B cell (primary cell): ENCODE results near the gene KRTAP10-8. TPM values are rescaled to one million over a fixed set of nuclear protein-coding genes. Genes with fewer than 3 reads are reported as not detected.

Experiments used
- ATAC-seq: fragments of 200-7000 bp; cut with Tn5 transposase; one replicate; pipeline ENCODE4 v1.10.0; 2021; ENCODE audit warnings: low read depth, mild to moderate bottlenecking, moderate number of reproducible peaks, moderate library complexity
- CTCF ChIA-PET: fragments of 350-600 bp; sonication (Branson Sonifier 250); formaldehyde crosslinking; loops from one replicate; lab custom pipeline; 2021; ENCODE audit warnings: antibody characterized with exemption, inconsistent platforms; lab: Charles Lee
- POLR2A ChIA-PET: fragments of 350-600 bp; sonication (Branson Sonifier 250); formaldehyde crosslinking; loops from one replicate; lab custom pipeline; 2021; ENCODE audit warnings: antibody characterized with exemption; lab: Charles Lee
- DNase-seq: peaks from one replicate; pipeline ENCODE4 v3.0.0; 2013
- H2AFZ ChIP-seq: 2 replicates; pipeline ENCODE4 v1.6.1; 2012; ENCODE audit warnings: mild to moderate bottlenecking, low read depth, low read length; ENCODE audit not compliant: insufficient read depth, poor library complexity, severe bottlenecking
- H3K27ac ChIP-seq, 2 donors: 1 replicate in 1 of 2; 2 replicates in 1 of 2; pipeline ENCODE4 v1.5.1; 2012 to 2013; ENCODE audit warnings: low read length in 2 of 2, mild to moderate bottlenecking in 2 of 2, moderate library complexity in 1 of 2
- H3K27me3 ChIP-seq, 4 experiments: fragments of 200-600 bp in 1 of 4; sonication (generic) in 1 of 4; replicated peaks in 1 of 4; 1 replicate in 2 of 4; 2 replicates in 2 of 4; pipeline versions ENCODE4 v1.6.1 to v1.7.0; 2013 to 2016; ENCODE audit warnings: low read length in 3 of 4, mild to moderate bottlenecking in 2 of 4, mixed read lengths in 1 of 4, moderate library complexity in 1 of 4; ENCODE audit not compliant: insufficient read depth in 4 of 4, control insufficient read depth in 3 of 4; ENCODE audit errors: control extremely low read depth in 1 of 4
- H3K36me3 ChIP-seq, 2 experiments: replicated peaks in 1 of 2; 1 replicate in 1 of 2; 2 replicates in 1 of 2; pipeline versions ENCODE4 v1.6.1 to v1.7.1; 2013; ENCODE audit warnings: low read length in 1 of 2; ENCODE audit not compliant: insufficient read depth in 2 of 2, control insufficient read depth in 1 of 2; ENCODE audit errors: control extremely low read depth in 1 of 2, extremely low read depth in 1 of 2
- H3K4me1 ChIP-seq, 2 donors: fragments of 200-600 bp in 1 of 2; sonication (generic) in 1 of 2; 1 replicate in 1 of 2; 2 replicates in 1 of 2; pipeline versions ENCODE4 v1.5.1 to v1.6.1; 2013 to 2017; ENCODE audit warnings: low read length in 2 of 2; ENCODE audit not compliant: control insufficient read depth in 2 of 2, insufficient read depth in 2 of 2
- H3K4me2 ChIP-seq: replicated peaks from 2 replicates; pipeline ENCODE3; 2012; ENCODE audit warnings: mild to moderate bottlenecking, low read depth, low read length; ENCODE audit not compliant: poor library complexity, severe bottlenecking
- H3K4me3 ChIP-seq, 5 experiments: fragments of 200-600 bp in 1 of 5; sonication (generic) in 1 of 5; 1 replicate in 3 of 5; 2 replicates in 2 of 5; pipeline versions ENCODE4 v1.5.1 to v1.7.0; 2011 to 2016; ENCODE audit warnings: low read length in 4 of 5, mild to moderate bottlenecking in 4 of 5, low read depth in 2 of 5, control low read depth in 1 of 5, moderate library complexity in 1 of 5; ENCODE audit not compliant: insufficient read depth in 1 of 5; ENCODE audit errors: control extremely low read depth in 1 of 5, extremely low read depth in 1 of 5
- H3K79me2 ChIP-seq: fragments of 200-600 bp; sonication (generic); one replicate; pipeline ENCODE4 v1.6.0; 2016; ENCODE audit warnings: low read length; ENCODE audit not compliant: control insufficient read depth, insufficient read depth
- H3K9ac ChIP-seq: fragments of 200-600 bp; sonication (generic); 2 replicates; pipeline ENCODE4 v1.6.1; 2017; ENCODE audit warnings: mild to moderate bottlenecking, low read length, moderate library complexity
- H3K9me3 ChIP-seq, 3 donors: one replicate each; pipeline versions ENCODE4 v1.6.1 to v1.7.1; 2013; ENCODE audit warnings: low read length in 2 of 3; ENCODE audit not compliant: control insufficient read depth in 2 of 3, insufficient read depth in 1 of 3; ENCODE audit errors: control extremely low read depth in 1 of 3
- H4K20me1 ChIP-seq: 2 replicates; pipeline ENCODE4 v1.6.0; 2012; ENCODE audit warnings: mild to moderate bottlenecking, low read length; ENCODE audit not compliant: insufficient read depth, control insufficient read depth, poor library complexity, severe bottlenecking
- H3K27ac Mint-ChIP-seq: one replicate; pipeline ENCODE4 v1.8.0; 2021; ENCODE audit warnings: mixed read lengths
- H3K27me3 Mint-ChIP-seq: one replicate; pipeline ENCODE4 v1.8.0; 2021; ENCODE audit warnings: mixed read lengths
- H3K4me1 Mint-ChIP-seq: one replicate; pipeline ENCODE4 v1.8.0; 2021; ENCODE audit warnings: mixed read lengths
- H3K4me3 Mint-ChIP-seq: one replicate; pipeline ENCODE4 v1.8.0; 2021; ENCODE audit warnings: mixed read lengths
- H3K9me3 Mint-ChIP-seq: one replicate; pipeline ENCODE4 v1.8.0; 2022; ENCODE audit warnings: mixed read lengths; ENCODE audit not compliant: insufficient read depth
- EZH2 ChIP-seq: IDR thresholded peaks from 2 replicates; pipeline ENCODE4 v1.6.1; 2012; ENCODE audit warnings: borderline replicate concordance, low read depth, mild to moderate bottlenecking, moderate library complexity, low read length; ENCODE audit not compliant: insufficient read depth, poor library complexity, severe bottlenecking
- WGBS: methylation state at CpG from one replicate; pipeline ENCODE4 v1.1.5; 2013; ENCODE audit warnings: missing lambda C conversion rate; ENCODE audit not compliant: insufficient coverage; 5-methylcytosine and 5-hydroxymethylcytosine counted together
- intact Hi-C: fragments of 100-400 bp; cut with micrococcal nuclease; formaldehyde crosslinking; loops from one replicate; pipeline ENCODE4 v1.10.0; 2022
- polyA plus RNA-seq: library from polyadenylated mRNA; depleted of rRNA; stranded (reverse); fragments of >200 nt; gene quantifications from 2 replicates; pipeline ENCODE4 v1.2.3, GENCODE V29; 2012
- total RNA-seq, 2 donors: library from RNA; stranded (reverse); fragments of 120-200 nt in 1 of 2; gene quantifications; 1 replicate in 1 of 2; 2 replicates in 1 of 2; pipeline versions ENCODE4 v1.2.3 to v1.2.4, GENCODE V29; 2013 to 2022
- TF ChIP-seq, protein P1 (sequence below): fragments of 200-600 bp; IDR thresholded peaks from one replicate; pipeline ENCODE4 v1.8.0; 2022; ENCODE audit warnings: antibody characterized with exemption, mild to moderate bottlenecking

KRTAP10-8 gene
- total and polyA plus RNA-seq, 2 donors (not counting 1 experiment from before 2014, with no cell fraction given): not detected

DNA sequence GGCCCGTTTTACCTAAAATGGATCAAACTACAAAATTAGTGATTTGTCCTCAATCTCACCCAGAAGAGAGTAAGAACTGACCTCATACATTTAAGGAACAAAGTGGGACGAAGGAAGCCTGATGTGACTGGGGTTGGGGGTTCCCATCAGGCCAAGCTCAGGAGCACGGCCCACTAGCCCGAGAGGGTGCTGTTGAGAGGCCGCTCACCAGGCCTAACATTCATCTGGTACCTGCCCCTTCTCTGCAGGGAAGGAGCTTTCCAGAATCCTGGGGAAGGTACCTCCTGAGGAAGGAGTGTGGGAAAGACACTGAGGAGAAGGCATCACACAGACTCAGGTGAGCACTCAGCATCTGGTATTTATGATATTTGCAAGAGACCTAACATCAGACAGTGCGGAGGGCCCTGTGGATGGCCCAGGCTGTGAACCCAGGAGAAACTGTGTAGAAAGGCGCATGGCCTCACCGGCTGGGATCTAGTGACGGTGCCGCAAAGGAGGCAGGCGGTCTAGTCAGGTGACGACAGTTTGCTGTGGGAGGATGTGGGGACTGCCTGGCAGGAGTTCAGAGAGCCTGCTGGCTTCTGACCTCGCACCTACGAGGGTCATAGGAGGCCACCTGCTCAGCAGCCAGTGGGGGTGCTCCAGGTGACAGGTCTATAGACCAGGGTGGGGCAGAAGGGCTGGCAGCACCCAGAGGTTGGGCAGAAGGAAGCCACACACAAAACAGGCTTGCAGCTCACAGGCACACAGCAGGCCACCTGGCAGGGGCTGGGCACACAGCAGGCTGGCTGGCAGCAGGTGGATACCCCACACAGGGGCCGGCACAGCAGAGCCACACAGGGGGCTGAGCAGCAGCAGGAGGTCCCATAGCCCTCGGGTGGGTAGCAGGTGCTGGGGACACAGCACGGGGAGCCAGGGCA, 42.0 kb downstream of the KRTAP10-8 start:
- CTCF ChIA-PET: no interaction called here
- Histone ChIP-seq H4K20me1 (no peaks in the 10 kb centered on the region), H3K27me3 (peaks cover 0 to 15% (median 0%) of the 10 kb centered on the region in 4 experiments), H3K4me3 (no peak overlapping the region), H3K4me2 (no peak overlapping the region), H3K36me3 (no peaks in the 10 kb centered on the region), H3K27ac (no peak overlapping the region), H3K4me1 (peaks cover 0 to 3% of the 10 kb centered on the region in 2 donors), H3K9ac (no peak overlapping the region), H3K9me3 (peaks cover 3 to 32% (median 11%) of the 10 kb centered on the region in 3 donors), H3K79me2 (no peaks in the 10 kb centered on the region), H2AFZ (no peak overlapping the region)
- peaks cover 27% of the 10 kb centered on the region for H3K27me3 Mint-ChIP-seq
- intact Hi-C loops: no loop called here
- DNase-seq (no peak), ATAC-seq (no peak)
- no peak overlapping the region for H3K27ac Mint-ChIP-seq
- POLR2A ChIA-PET: no interaction called here
- H3K4me1 Mint-ChIP-seq: peaks cover 2% of the 10 kb centered on the region
- H3K4me3 Mint-ChIP-seq: no peak overlapping the region
- peaks cover 12% of the 10 kb centered on the region for H3K9me3 Mint-ChIP-seq
- TF ChIP-seq EZH2: no peak
- TF ChIP-seq, protein P1, sequence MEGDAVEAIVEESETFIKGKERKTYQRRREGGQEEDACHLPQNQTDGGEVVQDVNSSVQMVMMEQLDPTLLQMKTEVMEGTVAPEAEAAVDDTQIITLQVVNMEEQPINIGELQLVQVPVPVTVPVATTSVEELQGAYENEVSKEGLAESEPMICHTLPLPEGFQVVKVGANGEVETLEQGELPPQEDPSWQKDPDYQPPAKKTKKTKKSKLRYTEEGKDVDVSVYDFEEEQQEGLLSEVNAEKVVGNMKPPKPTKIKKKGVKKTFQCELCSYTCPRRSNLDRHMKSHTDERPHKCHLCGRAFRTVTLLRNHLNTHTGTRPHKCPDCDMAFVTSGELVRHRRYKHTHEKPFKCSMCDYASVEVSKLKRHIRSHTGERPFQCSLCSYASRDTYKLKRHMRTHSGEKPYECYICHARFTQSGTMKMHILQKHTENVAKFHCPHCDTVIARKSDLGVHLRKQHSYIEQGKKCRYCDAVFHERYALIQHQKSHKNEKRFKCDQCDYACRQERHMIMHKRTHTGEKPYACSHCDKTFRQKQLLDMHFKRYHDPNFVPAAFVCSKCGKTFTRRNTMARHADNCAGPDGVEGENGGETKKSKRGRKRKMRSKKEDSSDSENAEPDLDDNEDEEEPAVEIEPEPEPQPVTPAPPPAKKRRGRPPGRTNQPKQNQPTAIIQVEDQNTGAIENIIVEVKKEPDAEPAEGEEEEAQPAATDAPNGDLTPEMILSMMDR: no peak
- WGBS: 92% methylated on average over 17 of the region's 17 CpGs

DNA sequence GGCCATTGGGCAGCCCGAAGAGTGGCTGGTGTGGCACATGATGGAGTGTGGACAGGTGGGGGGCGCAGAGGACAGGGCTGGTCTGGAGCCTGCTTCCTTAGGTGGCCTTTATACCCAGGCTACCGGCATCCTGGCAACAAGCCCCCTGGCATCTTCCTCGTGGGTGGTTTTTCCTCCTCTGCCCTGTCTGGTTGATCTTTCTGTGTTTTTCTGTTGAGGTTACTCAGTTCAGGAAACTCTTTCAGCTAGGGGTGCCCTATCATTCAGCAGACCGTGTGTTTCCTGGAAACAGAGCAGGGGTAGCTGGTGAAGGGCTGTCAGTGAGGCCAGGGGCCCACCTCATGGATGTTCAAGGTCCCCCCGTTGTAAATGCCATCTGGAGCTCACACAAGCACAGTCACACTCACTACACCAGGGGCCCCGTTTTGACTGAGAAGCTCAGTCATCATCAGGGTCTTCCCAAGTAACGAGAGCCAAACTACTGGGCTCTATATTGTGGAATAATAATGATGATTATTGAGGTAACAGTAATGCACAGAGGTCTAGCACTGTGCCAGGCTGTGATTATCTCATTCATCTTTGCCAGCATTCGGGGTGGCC, 42.8 kb downstream of the KRTAP10-8 start, which contains the start of gene KRTAP12-4:
Gene KRTAP12-4, minus strand, starts transcription at position 84 of the 600 bp plus-strand sequence. Its CDS starts 45 bp downstream, at position 39.
- Histone ChIP-seq H3K36me3 (no peaks in the 10 kb centered on the region), H3K4me3 (no peak within 1 kb of the TSS), H3K9me3 (peaks cover 3 to 32% (median 11%) of the 10 kb centered on the region in 3 donors), H3K27ac (no peak within 1 kb of the TSS), H4K20me1 (no peaks in the 10 kb centered on the region), H2AFZ (no peak within 1 kb of the TSS), H3K9ac (no peak within 1 kb of the TSS), H3K79me2 (no peaks in the 10 kb centered on the region), H3K4me1 (peaks cover 0 to 3% of the 10 kb centered on the region in 2 donors), H3K4me2 (no peak within 1 kb of the TSS), H3K27me3 (peaks cover 0 to 16% (median 0%) of the 10 kb centered on the region in 4 experiments)
- Mint-ChIP-seq H3K27ac (no peak within 1 kb of the TSS), H3K9me3 (peaks cover 12% of the 10 kb centered on the region), H3K4me3 (no peak within 1 kb of the TSS), H3K27me3 (peaks cover 31% of the 10 kb centered on the region), H3K4me1 (peaks cover 2% of the 10 kb centered on the region)
- TF ChIP-seq, protein P1: no peak
- TF ChIP-seq EZH2: no peak
- DNase-seq: no peak
- WGBS: 68% methylated on average over 7 of the region's 9 CpGs
- POLR2A ChIA-PET: no interaction called here
- CTCF ChIA-PET: no interaction called here
- ATAC-seq: no peak
- intact Hi-C loops: no loop called here
